MM.1S (cell line): Measurements from ENCODE around the gene FAM167B.

ENCODE experiments used
- DNase-seq: peaks from one replicate; pipeline ENCODE4 v3.0.0-alpha.2; 2015
- H2AFZ ChIP-seq: fragments of 300-600 bp; sonication (generic); 2 replicates; pipeline ENCODE4 v1.6.0; 2016; ENCODE audit warnings: antibody characterized with exemption, low read length
- H3F3A ChIP-seq: fragments of 300-600 bp; sonication (generic); 2 replicates; pipeline ENCODE4 v1.6.1; 2016; ENCODE audit warnings: mild to moderate bottlenecking, antibody characterized with exemption, low read length, moderate library complexity, mixed read lengths; ENCODE audit not compliant: insufficient read depth
- H3K27ac ChIP-seq: fragments of 300-600 bp; sonication (generic); 2 replicates; pipeline ENCODE4 v1.5.1; 2016; ENCODE audit warnings: mild to moderate bottlenecking, low read length
- H3K27me3 ChIP-seq: fragments of 300-600 bp; sonication (generic); replicated peaks from 2 replicates; pipeline ENCODE4 v1.6.0; 2016; ENCODE audit warnings: low read length; ENCODE audit not compliant: insufficient read depth
- H3K36me3 ChIP-seq: fragments of 300-600 bp; sonication (generic); replicated peaks from 2 replicates; pipeline ENCODE4 v1.6.1; 2016; ENCODE audit warnings: mild to moderate bottlenecking, low read length, mixed read lengths; ENCODE audit not compliant: insufficient read depth
- H3K4me1 ChIP-seq: fragments of 300-600 bp; sonication (generic); 2 replicates; pipeline ENCODE4 v1.6.1; 2016; ENCODE audit warnings: low read length, mixed read lengths
- H3K4me2 ChIP-seq: fragments of 300-600 bp; sonication (generic); 2 replicates; pipeline ENCODE4 v1.6.0; 2016; ENCODE audit warnings: low read depth, low read length
- H3K4me3 ChIP-seq: fragments of 300-600 bp; sonication (generic); 2 replicates; pipeline ENCODE4 v1.5.1; 2016; ENCODE audit warnings: low read length, mixed read lengths
- H3K79me2 ChIP-seq: fragments of 300-600 bp; sonication (generic); 2 replicates; pipeline ENCODE4 v1.6.1; 2016; ENCODE audit warnings: mixed run types, low read length, mixed read lengths
- H3K9ac ChIP-seq: fragments of 300-600 bp; sonication (generic); 2 replicates; pipeline ENCODE4 v1.6.1; 2016; ENCODE audit warnings: low read length, mixed read lengths
- H3K9me2 ChIP-seq: fragments of 300-600 bp; sonication (generic); replicated peaks from 2 replicates; pipeline ENCODE4 v1.6.1; 2016; ENCODE audit warnings: mild to moderate bottlenecking, low read length, mixed read lengths; ENCODE audit not compliant: insufficient read depth
- H3K9me3 ChIP-seq: fragments of 300-600 bp; sonication (generic); replicated peaks from 2 replicates; pipeline ENCODE4 v1.6.1; 2016; ENCODE audit warnings: mild to moderate bottlenecking, low read length, mixed read lengths; ENCODE audit not compliant: insufficient read depth
- H4K20me1 ChIP-seq: fragments of 300-600 bp; sonication (generic); 2 replicates; pipeline ENCODE4 v1.6.1; 2016; ENCODE audit warnings: mild to moderate bottlenecking, low read length, moderate library complexity, mixed read lengths; ENCODE audit not compliant: insufficient read depth
- CTCF ChIP-seq: fragments of 300-600 bp; sonication (generic); IDR thresholded peaks from 2 replicates; pipeline ENCODE4 v1.5.1; 2016; ENCODE audit warnings: antibody characterized with exemption, low read length, mixed read lengths
- EZH2 ChIP-seq: fragments of 300-600 bp; sonication (generic); optimal IDR thresholded peaks from 2 replicates; pipeline ENCODE3; 2017; ENCODE audit warnings: low read depth, mild to moderate bottlenecking, antibody characterized with exemption, low read length, mixed read lengths
- EZH2phosphoT487 ChIP-seq: fragments of 300-600 bp; sonication (generic); IDR thresholded peaks from 2 replicates; pipeline ENCODE4 v1.6.1; 2018; ENCODE audit warnings: antibody characterized with exemption, low read length

Gene FAM167B

GRCh38 chr1:32239790-32240139 lies 7.3 kb upstream of the FAM167B start:
- no peaks in the 10 kb centered on the region for H3K36me3 ChIP-seq
- H3K4me3 ChIP-seq: no peak overlapping the region

GRCh38 chr1:32240140-32240951 lies 6.7 kb upstream of the FAM167B start:
- Histone ChIP-seq H3K36me3 (no peaks in the 10 kb centered on the region), H3K4me3 (peak overlapping the region; percentile 65), H3K9me2 (no peaks in the 10 kb centered on the region), H3F3A (no peaks in the 10 kb centered on the region), H4K20me1 (no peaks in the 10 kb centered on the region), H3K27ac (no peak overlapping the region), H3K4me2 (peak overlapping the region; percentile 94), H3K27me3 (no peaks in the 10 kb centered on the region), H3K79me2 (no peaks in the 10 kb centered on the region), H3K4me1 (no peaks in the 10 kb centered on the region), H3K9ac (peak overlapping the region; percentile 26; the same call in 1 of the 2 replicates), H2AFZ (peak overlapping the region; percentile 83), H3K9me3 (no peaks in the 10 kb centered on the region)
- TF ChIP-seq EZH2 (no peak), EZH2phosphoT487 (no peak), CTCF (peak; percentile 24; the same call in 1 of the 2 replicates)
- DNase-seq: peak; percentile 14

More at GRCh38 chr1:32239790-32240139, 7.3 kb upstream of the FAM167B start:
- H3K27ac ChIP-seq: no peak overlapping the region
- no peaks in the 10 kb centered on the region for H3K79me2 ChIP-seq
- no peaks in the 10 kb centered on the region for H3F3A ChIP-seq
- no peak overlapping the region for H3K9ac ChIP-seq
- no peaks in the 10 kb centered on the region for H3K9me3 ChIP-seq
- no peaks in the 10 kb centered on the region for H3K9me2 ChIP-seq
- no peaks in the 10 kb centered on the region for H3K4me1 ChIP-seq
- no peaks in the 10 kb centered on the region for H3K27me3 ChIP-seq
- H2AFZ ChIP-seq: peak overlapping the region; percentile 83
- no peak for TF ChIP-seq CTCF
- H3K4me2 ChIP-seq: peak overlapping the region; percentile 94
- no peaks in the 10 kb centered on the region for H4K20me1 ChIP-seq
- DNase-seq: no peak

GRCh38 chr1:32241001-32241763 lies 5.8 kb upstream of the FAM167B start:
- TF ChIP-seq EZH2 (no peak), CTCF (no peak), EZH2phosphoT487 (no peak)
- no peaks in the 10 kb centered on the region for H3F3A ChIP-seq
- no peak overlapping the region for H3K27ac ChIP-seq
- H3K4me3 ChIP-seq: peak overlapping the region; percentile 65
- H3K9ac ChIP-seq: peak overlapping the region; percentile 26; the same call in 1 of the 2 replicates
- H3K4me2 ChIP-seq: peak overlapping the region; percentile 94
- no peaks in the 10 kb centered on the region for H3K27me3 ChIP-seq
- H4K20me1 ChIP-seq: no peaks in the 10 kb centered on the region
- H3K9me3 ChIP-seq: no peaks in the 10 kb centered on the region
- H3K9me2 ChIP-seq: no peaks in the 10 kb centered on the region
- DNase-seq: no peak
- no peaks in the 10 kb centered on the region for H3K4me1 ChIP-seq
- H3K36me3 ChIP-seq: no peaks in the 10 kb centered on the region
- no peaks in the 10 kb centered on the region for H3K79me2 ChIP-seq
- peak overlapping the region; percentile 83 for H2AFZ ChIP-seq
